ENCODE data around the gene OTOG.

The OTOG gene

DNA sequence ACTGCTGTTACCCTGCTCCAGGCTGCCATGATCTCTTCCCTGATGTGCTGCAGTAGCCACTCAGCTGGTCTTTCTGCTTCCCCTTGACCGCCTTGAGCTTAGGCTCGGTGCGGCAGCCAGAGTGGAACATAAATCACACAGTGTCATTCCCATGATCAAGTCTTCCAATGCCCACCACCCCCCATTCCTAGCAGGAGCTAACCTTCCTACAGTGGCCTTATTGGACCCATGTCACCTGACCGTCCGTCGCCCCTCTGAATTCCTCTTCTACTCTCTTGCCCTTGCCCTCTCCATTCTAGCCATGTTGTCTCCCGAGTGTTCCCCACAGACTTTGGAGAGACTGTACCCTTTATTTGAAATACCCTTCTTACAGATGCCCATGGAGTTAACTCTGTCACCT is 43.4 kb downstream of the OTOG start:
- Histone ChIP-seq H3K27ac (ENCODE audit: low read length) (no peak overlapping the region), H3K79me2 (ENCODE audit: low read length) (no peaks in the 10 kb centered on the region), H4K20me1 (ENCODE audit: insufficient read depth, low read length) (no peaks in the 10 kb centered on the region), H3K9me3 (replicated peaks; ENCODE audit: insufficient read depth, low read length) (no peaks in the 10 kb centered on the region), H3K4me3 (ENCODE audit: low read length) (no peak overlapping the region), H2AFZ (ENCODE audit: low read length) (no peak overlapping the region), H3K9me2 (replicated peaks; ENCODE audit: insufficient read depth, low read length) (no peaks in the 10 kb centered on the region), H3K9ac (ENCODE audit: low read length) (no peak overlapping the region), H3F3A (ENCODE audit: insufficient read depth, low read length) (no peaks in the 10 kb centered on the region), H3K36me3 (replicated peaks; ENCODE audit: insufficient read depth, low read length) (no peaks in the 10 kb centered on the region), H3K4me1 (ENCODE audit: low read length) (no peaks in the 10 kb centered on the region), H3K4me2 (ENCODE audit: low read depth, low read length) (no peak overlapping the region), H3K27me3 (replicated peaks; ENCODE audit: insufficient read depth, low read length) (peaks cover 10% of the 10 kb centered on the region; the same call in 1 of the 2 replicates)
- TF ChIP-seq EZH2phosphoT487 (IDR thresholded peaks at IDR 0.05; ENCODE audit: low read length), result no peak
- no peak for TF ChIP-seq CTCF (IDR thresholded peaks at IDR 0.05; ENCODE audit: low read length)
- no peak for TF ChIP-seq EZH2 (optimal IDR thresholded peaks at IDR 0.05; ENCODE audit: low read depth, low read length)
- no peak for DNase-seq

- H2AFZ ChIP-seq (ENCODE audit: low read length), result no peak overlapping the region
- H3K9me2 ChIP-seq (replicated peaks; ENCODE audit: insufficient read depth, low read length), result no peaks in the 10 kb centered on the region
- no peak overlapping the region for H3K9ac ChIP-seq (ENCODE audit: low read length)
- H3K4me1 ChIP-seq (ENCODE audit: low read length), result no peaks in the 10 kb centered on the region
- TF ChIP-seq EZH2phosphoT487 (IDR thresholded peaks at IDR 0.05; ENCODE audit: low read length), result no peak
- no peak for TF ChIP-seq EZH2 (optimal IDR thresholded peaks at IDR 0.05; ENCODE audit: low read depth, low read length)
- TF ChIP-seq CTCF (IDR thresholded peaks at IDR 0.05; ENCODE audit: low read length), result no peak
- no peaks in the 10 kb centered on the region for H3K9me3 ChIP-seq (replicated peaks; ENCODE audit: insufficient read depth, low read length)
- no peaks in the 10 kb centered on the region for H3F3A ChIP-seq (ENCODE audit: insufficient read depth, low read length)
- no peak for DNase-seq
- H3K4me3 ChIP-seq (ENCODE audit: low read length), result no peak overlapping the region
- no peaks in the 10 kb centered on the region for H3K79me2 ChIP-seq (ENCODE audit: low read length)
- H3K27me3 ChIP-seq (replicated peaks; ENCODE audit: insufficient read depth, low read length), result peaks cover 10% of the 10 kb centered on the region; the same call in 1 of the 2 replicates
- H3K36me3 ChIP-seq (replicated peaks; ENCODE audit: insufficient read depth, low read length), result no peaks in the 10 kb centered on the region
- H3K4me2 ChIP-seq (ENCODE audit: low read depth, low read length), result no peak overlapping the region
- H3K27ac ChIP-seq (ENCODE audit: low read length), result no peak overlapping the region
- no peaks in the 10 kb centered on the region for H4K20me1 ChIP-seq (ENCODE audit: insufficient read depth, low read length)
These were observed 44.2 kb downstream of the OTOG start for GRCh38 chr11:17591293-17591692.

DNA sequence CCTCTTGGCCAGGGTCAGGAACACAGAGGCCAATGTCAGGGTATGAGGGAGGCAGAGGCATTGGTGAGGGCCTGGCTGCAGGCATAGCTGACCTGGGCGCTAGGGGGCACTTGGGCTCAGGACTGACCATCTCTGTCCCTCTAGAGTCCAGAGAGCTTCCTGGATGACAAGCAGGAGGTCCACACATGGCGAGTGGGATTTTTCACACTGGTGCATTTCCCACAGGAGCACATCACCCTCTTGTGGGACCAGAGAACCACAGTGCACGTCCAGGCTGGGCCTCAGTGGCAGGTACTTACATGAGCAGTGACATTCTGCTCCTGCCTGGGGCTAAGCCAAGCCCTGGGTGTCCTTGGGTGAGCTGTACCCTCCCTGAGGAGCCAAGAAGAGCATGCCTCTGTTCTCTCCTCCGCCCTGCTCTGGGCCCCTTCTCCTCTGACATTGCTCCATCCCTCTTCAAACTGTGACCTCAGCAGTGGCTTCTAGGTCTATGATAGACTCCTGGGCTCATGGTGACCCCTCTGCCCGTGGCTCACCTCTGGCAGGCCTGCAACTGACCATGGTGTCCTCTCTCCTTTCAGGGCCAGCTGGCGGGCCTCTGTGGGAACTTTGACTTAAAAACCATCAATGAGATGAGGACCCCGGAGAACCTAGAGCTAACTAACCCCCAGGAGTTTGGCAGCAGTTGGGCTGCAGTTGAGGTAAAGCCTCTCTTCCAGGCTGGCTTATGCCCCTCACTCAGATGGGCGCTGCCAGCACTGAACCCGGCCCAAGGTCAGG is 46.6 kb downstream of the OTOG start:
- H3F3A ChIP-seq (ENCODE audit: insufficient read depth, low read length), result no peaks in the 10 kb centered on the region
- H4K20me1 ChIP-seq (ENCODE audit: insufficient read depth, low read length), result no peaks in the 10 kb centered on the region
- no peaks in the 10 kb centered on the region for H3K9me3 ChIP-seq (replicated peaks; ENCODE audit: insufficient read depth, low read length)
- H3K9ac ChIP-seq (ENCODE audit: low read length), result no peak overlapping the region
- H3K4me2 ChIP-seq (ENCODE audit: low read depth, low read length), result no peak overlapping the region
- H3K4me1 ChIP-seq (ENCODE audit: low read length), result no peaks in the 10 kb centered on the region
- H3K27me3 ChIP-seq (replicated peaks; ENCODE audit: insufficient read depth, low read length), result peaks cover 10% of the 10 kb centered on the region; the same call in 1 of the 2 replicates
- H3K27ac ChIP-seq (ENCODE audit: low read length), result no peak overlapping the region
- TF ChIP-seq EZH2phosphoT487 (IDR thresholded peaks at IDR 0.05; ENCODE audit: low read length), result no peak
- no peak for TF ChIP-seq EZH2 (optimal IDR thresholded peaks at IDR 0.05; ENCODE audit: low read depth, low read length)
- no peak for TF ChIP-seq CTCF (IDR thresholded peaks at IDR 0.05; ENCODE audit: low read length)
- H3K9me2 ChIP-seq (replicated peaks; ENCODE audit: insufficient read depth, low read length), result no peaks in the 10 kb centered on the region
- DNase-seq, result no peak
- H3K79me2 ChIP-seq (ENCODE audit: low read length), result no peaks in the 10 kb centered on the region
- no peaks in the 10 kb centered on the region for H3K36me3 ChIP-seq (replicated peaks; ENCODE audit: insufficient read depth, low read length)
- H3K4me3 ChIP-seq (ENCODE audit: low read length), result no peak overlapping the region
- no peak overlapping the region for H2AFZ ChIP-seq (ENCODE audit: low read length)
